ENCODE measurements around the gene RGS14.

RGS14 gene

DNA sequence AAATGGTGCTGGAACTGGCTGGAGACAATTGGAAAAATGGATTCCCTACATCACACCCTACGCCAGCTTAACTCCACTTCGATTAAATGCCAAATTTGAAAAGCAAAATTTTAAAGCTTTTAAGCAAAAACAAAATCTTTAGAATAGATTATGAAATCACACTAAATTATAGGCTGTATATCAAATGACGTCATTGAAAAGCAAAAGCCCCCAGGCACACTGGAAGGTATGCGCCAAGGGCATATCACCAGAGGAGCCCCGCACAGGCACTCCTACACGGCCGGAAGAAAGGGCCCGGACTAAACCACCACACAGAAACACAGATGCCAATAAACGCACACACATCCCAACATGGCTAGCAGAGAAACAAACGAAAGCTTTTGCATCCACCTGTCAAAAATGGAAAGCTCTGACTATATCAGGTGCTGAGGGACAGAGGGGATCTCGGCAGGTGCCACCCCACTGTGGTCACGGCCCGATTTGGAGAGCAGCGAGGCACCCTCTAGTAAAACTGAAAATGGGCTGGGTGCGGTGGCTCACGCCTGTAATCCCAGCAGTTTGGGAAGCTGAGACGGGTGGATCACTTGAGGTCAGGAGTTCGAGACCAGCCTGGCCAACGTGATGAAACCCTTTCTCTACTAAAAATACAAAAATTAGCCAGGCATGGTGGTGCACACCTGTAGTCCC is 29.0 kb upstream of the RGS14 start:
- no peak overlapping the region for H3K4me3 ChIP-seq (ENCODE audit: control insufficient read depth, low read depth, low read length)
- TF ChIP-seq, protein P1, sequence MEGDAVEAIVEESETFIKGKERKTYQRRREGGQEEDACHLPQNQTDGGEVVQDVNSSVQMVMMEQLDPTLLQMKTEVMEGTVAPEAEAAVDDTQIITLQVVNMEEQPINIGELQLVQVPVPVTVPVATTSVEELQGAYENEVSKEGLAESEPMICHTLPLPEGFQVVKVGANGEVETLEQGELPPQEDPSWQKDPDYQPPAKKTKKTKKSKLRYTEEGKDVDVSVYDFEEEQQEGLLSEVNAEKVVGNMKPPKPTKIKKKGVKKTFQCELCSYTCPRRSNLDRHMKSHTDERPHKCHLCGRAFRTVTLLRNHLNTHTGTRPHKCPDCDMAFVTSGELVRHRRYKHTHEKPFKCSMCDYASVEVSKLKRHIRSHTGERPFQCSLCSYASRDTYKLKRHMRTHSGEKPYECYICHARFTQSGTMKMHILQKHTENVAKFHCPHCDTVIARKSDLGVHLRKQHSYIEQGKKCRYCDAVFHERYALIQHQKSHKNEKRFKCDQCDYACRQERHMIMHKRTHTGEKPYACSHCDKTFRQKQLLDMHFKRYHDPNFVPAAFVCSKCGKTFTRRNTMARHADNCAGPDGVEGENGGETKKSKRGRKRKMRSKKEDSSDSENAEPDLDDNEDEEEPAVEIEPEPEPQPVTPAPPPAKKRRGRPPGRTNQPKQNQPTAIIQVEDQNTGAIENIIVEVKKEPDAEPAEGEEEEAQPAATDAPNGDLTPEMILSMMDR (IDR thresholded peaks at IDR 0.05; ENCODE audit: control insufficient read depth, insufficient read depth, low read depth, low read length, missing control alignments) = no peak
- no peak for DNase-seq (ENCODE audit: low read depth)

DNA sequence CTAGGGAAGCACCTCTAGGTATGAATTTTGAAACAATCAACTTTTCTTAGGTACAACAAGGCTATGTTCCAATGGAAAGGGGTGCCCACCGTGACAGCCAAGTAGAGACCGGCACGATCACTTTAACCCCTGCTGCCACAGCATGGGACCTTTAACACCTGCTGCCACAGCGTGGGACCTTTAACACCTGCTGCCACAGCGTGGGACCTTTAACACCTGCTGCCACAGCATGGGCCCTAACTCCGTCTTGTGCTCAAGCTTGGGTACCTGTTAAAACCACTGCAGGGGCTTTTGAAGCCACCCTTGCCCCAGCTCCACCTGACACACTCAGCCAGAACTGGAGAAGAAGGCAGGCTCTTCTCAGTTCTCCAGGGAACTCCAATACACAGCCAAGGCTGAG is 27.8 kb upstream of the RGS14 start:
- no peak for DNase-seq (ENCODE audit: low read depth)
- TF ChIP-seq, protein P1 (IDR thresholded peaks at IDR 0.05; ENCODE audit: control insufficient read depth, insufficient read depth, low read depth, low read length, missing control alignments) = no peak
- H3K4me3 ChIP-seq (ENCODE audit: control insufficient read depth, low read depth, low read length) = no peak overlapping the region

DNA sequence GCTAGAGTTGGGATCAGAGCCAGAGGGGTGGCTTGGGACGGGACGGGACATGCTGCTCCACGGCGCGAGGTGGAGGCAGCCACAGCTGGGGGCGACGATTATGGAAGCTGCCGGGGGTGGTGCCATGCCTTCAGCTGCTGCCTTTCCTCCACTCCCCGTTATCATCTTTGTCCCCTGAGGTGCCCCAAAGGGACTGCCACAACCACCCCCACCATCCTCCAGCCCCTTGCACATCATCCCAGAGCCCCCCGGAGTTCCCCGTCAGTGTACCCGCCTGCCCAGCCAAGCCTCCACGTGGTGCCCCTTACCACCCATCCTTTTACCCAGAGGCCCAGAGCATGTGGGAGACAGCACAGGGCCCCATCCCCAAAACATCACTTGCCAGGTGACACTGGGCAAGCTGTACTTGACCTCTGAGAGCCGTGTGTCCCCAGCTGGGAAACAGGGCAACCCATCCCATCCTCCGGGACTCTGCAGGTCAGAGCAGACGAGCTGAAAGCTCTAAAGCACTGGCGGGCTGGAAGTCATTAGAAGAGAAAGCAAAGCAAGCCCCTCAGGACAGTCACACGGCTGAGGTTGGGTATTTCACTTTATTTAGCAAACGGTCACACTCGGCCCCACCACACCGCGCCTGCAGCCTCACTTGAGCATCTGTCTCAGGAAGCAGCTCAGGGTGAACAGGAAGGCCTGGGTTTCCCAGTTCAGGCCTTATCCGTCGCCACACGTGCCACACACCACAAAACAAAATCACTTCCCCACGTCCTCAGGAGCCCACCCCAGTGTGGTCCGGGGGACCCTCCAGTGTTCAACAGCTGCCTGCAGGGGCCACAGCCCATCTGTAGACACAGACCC is 26.5 kb upstream of the RGS14 start:
- DNase-seq (ENCODE audit: low read depth) = no peak
- no peak overlapping the region for H3K4me3 ChIP-seq (ENCODE audit: control insufficient read depth, low read depth, low read length)
- TF ChIP-seq, protein P1 (IDR thresholded peaks at IDR 0.05; ENCODE audit: control insufficient read depth, insufficient read depth, low read depth, low read length, missing control alignments) = no peak

DNA sequence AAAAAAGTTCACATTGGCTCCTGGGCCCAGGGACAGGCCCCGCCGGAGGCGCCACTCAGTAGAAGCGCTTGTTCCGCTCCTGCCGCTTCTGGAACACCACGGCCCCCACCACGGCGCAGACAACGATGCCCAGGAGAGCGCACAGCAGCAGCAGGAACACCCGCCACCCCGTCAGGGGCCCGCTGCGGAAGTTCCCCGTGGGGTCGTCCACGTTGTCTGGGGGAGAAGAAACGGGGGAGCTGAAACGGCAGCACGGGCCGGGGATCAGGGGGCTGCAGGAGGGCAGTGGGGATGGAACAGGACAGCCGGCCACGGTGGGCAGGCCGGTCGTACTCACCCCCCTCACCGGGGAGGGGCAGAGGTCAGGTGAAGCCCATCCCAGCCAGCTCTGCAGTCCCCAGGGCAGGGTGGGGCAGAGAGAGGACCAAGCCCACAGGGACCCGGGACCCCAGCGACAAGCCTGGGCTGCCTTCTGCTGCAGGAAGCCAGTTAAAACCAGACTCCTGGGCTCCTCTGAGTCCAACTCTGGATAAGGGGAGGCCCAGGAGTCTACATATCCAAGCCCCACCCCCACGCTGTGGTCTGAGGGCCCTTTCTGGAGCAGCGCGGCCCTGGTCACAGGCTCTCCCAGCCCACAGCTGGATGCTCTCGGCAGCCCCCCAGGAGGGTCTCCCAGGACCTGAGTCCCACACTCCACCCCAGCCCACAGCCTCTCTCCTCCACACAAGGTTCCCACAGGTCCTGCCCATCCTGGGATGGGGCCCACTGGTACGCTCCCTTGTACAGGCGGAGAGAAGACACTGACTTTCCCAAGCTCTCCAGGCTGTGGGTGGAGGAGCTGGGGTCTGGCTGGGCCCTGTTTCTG is 25.5 kb upstream of the RGS14 start:
- H3K4me3 ChIP-seq (ENCODE audit: control insufficient read depth, low read depth, low read length) = no peak overlapping the region
- no peak for DNase-seq (ENCODE audit: low read depth)
- TF ChIP-seq, protein P1 (IDR thresholded peaks at IDR 0.05; ENCODE audit: control insufficient read depth, insufficient read depth, low read depth, low read length, missing control alignments) = no peak

DNA sequence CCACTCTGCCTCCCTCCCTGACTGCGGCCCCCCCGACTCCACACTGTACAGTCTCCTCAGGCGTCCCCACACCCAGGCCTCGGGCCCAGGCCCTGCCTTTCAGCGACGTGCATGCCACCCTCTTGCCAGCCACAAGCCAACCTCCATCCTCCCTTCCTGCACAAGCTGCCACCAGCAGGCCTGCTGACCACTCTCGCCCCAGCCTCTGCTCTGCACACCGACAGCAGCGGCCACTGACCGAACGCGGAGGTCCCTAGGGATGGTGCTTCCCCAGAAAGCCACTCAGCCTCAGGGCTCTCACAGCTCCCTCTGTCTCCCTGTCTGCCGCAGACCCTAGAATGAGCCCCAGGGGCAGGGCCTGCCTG is 24.8 kb upstream of the RGS14 start:
- no peak overlapping the region for H3K4me3 ChIP-seq (ENCODE audit: control insufficient read depth, low read depth, low read length)
- no peak for DNase-seq (ENCODE audit: low read depth)
- TF ChIP-seq, protein P1 (IDR thresholded peaks at IDR 0.05; ENCODE audit: control insufficient read depth, insufficient read depth, low read depth, low read length, missing control alignments) = no peak

DNA sequence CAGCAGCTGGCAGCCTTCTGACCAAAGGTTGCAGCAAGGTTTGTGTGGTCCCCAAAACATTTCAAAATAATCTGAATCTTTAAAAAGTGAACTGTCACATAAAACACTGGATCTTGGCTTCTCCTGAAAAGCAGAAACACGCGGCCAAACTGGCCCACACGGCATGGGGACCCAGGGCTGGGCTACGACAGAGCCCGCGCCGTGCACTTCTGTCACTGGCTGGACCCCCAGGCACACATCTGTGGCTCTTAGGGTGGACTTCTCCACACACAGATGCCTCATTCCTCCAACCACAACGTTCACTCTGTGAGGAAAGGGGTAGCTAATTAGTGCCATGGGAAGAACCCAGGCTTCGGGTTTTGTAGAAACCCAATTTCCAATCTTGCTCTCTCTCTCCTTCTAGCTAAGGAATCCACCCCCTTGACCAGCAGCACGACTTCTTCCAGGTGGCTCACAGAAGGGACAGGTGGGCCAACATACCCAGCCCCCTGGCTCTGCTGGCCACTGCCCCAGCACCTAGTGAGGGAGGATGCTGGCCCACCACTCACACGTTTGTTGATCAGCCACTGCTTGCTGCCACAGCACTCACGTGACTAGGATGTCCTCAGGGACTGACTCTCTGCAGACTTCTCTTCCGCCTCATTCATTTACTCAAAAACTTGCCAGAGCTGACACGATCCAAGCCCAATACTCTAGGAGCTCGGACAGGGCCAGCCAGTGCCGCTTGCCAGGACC is 24.1 kb upstream of the RGS14 start:
- H3K4me3 ChIP-seq (ENCODE audit: control insufficient read depth, low read depth, low read length) = no peak overlapping the region
- no peak for DNase-seq (ENCODE audit: low read depth)
- TF ChIP-seq, protein P1 (IDR thresholded peaks at IDR 0.05; ENCODE audit: control insufficient read depth, insufficient read depth, low read depth, low read length, missing control alignments) = no peak

Data from AG09309 (cell line).